Eye (tissue), 1 donor: ENCODE results near the gene ADARB2.
A peak's percentile ranks its signal among the peaks of the same experiment; 100 is the strongest.
"Not testable (repeated sequence)": the region's sequence is repeated elsewhere in the genome, so short reads cannot be mapped to it uniquely, and the experiment has no call there.

Source experiments
- DNase-seq: peaks from one replicate; pipeline ENCODE4 v3.0.0-alpha.2; 2015

ADARB2 gene

GRCh38 chr10:1414893-1415292 is 322.4 kb downstream of the ADARB2 start:
- DNase-seq = no peak

- not testable (repeated sequence) for DNase-seq
Measured at GRCh38 chr10:1414346-1414745, 323.0 kb downstream of the ADARB2 start.

- DNase-seq = no peak
Measured at GRCh38 chr10:1413823-1414222, 323.5 kb downstream of the ADARB2 start.

- no peak for DNase-seq
Measured at GRCh38 chr10:1413256-1413655, 324.1 kb downstream of the ADARB2 start.

- DNase-seq = no peak
Measured at GRCh38 chr10:1412531-1413189, 324.7 kb downstream of the ADARB2 start.

- DNase-seq = no peak
Measured at GRCh38 chr10:1411956-1412355, 325.4 kb downstream of the ADARB2 start.

GRCh38 chr10:1411451-1411850 is 325.9 kb downstream of the ADARB2 start:
- no peak for DNase-seq

- DNase-seq = no peak
Measured at GRCh38 chr10:1410469-1411395, 326.6 kb downstream of the ADARB2 start.

- DNase-seq = no peak
Measured at GRCh38 chr10:1410032-1410431, 327.3 kb downstream of the ADARB2 start.

- no peak for DNase-seq
Measured at GRCh38 chr10:1409392-1409791, 327.9 kb downstream of the ADARB2 start.

- DNase-seq = no peak
Measured at GRCh38 chr10:1408651-1409367, 328.5 kb downstream of the ADARB2 start.

GRCh38 chr10:1406967-1407945 is 330.1 kb downstream of the ADARB2 start:
- no peak for DNase-seq

GRCh38 chr10:1406132-1406966 is 331.0 kb downstream of the ADARB2 start:
- no peak for DNase-seq

- DNase-seq = no peak
Measured at GRCh38 chr10:1404323-1405260, 332.7 kb downstream of the ADARB2 start.

GRCh38 chr10:1403508-1404322 is 333.6 kb downstream of the ADARB2 start:
- peak; percentile 26 for DNase-seq

GRCh38 chr10:1402816-1403507 is 334.4 kb downstream of the ADARB2 start:
- no peak for DNase-seq

- no peak for DNase-seq
Measured at GRCh38 chr10:1402016-1402770, 335.1 kb downstream of the ADARB2 start.
